Measurements from ENCODE around the gene ZNF536. TPM values are rescaled to one million over a fixed set of nuclear protein-coding genes. Genes with fewer than 3 reads are reported as not detected.

Gene ZNF536
- total and polyA plus RNA-seq, 12 donors, result 2.3 to 10.8 (median 6.4) TPM

DNA sequence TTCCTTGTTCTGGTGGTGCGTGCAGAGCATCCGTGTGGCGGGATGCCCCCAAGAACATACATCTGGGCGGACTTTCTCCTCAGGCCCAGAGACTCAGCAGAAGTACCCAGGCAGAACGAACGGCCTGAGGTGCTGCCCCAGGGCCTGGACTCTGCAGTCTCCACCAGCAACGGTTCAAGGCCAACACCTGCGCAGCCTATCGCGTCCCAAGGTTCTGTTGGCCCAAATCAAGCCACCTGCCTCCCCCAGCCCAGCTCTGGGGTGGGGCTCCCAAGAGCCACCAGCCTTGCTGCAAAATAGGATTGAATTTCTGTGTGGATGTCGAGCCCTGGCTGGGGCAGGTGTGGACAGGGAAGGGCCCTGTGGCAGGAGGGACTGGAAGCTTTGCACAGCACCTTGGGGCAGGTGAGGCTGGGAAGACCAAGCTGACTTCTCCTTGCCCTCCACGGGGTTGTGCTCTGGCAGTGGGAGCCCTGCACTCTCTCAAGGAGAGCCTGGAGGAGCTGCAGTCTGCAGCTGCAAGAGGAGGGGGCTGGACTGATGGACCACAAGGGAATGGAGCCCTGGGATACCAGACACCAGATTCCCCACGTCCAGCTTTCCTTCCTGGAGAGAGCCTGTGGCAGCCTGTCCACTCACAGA lies 146.9 kb downstream of the ZNF536 start:
- Histone ChIP-seq H3K9me3 (replicated peaks in 1 of 3) (no peaks in the 10 kb centered on the region), H3K27ac (no peak overlapping the region), H3K27me3 (no peaks in the 10 kb centered on the region), H3K4me3 (no peak overlapping the region), H3K36me3 (replicated peaks in 1 of 2) (no peaks in the 10 kb centered on the region), H3K4me1 (replicated peaks in 1 of 2) (no peaks in the 10 kb centered on the region)
- TF ChIP-seq POLR2A (IDR thresholded peaks at IDR 0.05), result no peak
- TF ChIP-seq, protein P1, sequence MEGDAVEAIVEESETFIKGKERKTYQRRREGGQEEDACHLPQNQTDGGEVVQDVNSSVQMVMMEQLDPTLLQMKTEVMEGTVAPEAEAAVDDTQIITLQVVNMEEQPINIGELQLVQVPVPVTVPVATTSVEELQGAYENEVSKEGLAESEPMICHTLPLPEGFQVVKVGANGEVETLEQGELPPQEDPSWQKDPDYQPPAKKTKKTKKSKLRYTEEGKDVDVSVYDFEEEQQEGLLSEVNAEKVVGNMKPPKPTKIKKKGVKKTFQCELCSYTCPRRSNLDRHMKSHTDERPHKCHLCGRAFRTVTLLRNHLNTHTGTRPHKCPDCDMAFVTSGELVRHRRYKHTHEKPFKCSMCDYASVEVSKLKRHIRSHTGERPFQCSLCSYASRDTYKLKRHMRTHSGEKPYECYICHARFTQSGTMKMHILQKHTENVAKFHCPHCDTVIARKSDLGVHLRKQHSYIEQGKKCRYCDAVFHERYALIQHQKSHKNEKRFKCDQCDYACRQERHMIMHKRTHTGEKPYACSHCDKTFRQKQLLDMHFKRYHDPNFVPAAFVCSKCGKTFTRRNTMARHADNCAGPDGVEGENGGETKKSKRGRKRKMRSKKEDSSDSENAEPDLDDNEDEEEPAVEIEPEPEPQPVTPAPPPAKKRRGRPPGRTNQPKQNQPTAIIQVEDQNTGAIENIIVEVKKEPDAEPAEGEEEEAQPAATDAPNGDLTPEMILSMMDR (IDR thresholded peaks at IDR 0.05), result no peak
- 70 to 87% (median 84%) methylated on average over 10 to 13 of the region's 13 CpGs for WGBS, 4 donors
- no peak for DNase-seq
- intact Hi-C loops (cut with DNase I), result no loop called here

DNA sequence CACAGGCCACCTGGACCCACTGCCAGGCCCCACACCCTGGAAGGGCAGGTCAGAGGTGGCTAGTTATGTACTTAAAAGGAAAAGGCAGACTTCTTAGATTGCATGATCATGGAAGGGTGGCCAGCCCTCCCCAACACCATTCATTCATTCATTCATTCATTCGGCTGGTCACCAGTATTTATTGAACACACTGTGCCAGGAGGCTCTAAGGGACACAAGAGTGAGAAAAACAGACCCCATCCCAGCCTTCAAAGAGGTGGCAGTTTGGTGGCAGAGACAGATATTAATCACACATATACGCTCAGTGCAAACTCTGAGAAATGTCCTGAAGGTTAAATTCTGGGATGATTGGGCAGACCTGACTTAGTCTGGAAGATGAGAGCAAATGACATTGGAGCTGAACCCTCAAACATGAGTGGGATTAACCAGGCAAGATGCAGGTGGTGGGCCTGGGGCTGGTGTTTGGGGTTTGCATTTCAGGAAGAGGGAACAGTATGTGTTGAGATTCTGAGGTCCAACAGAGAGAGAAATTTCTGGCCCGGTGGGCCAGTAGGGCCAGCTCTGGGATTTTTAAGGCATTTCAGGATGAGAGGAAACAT lies 147.5 kb downstream of the ZNF536 start:
- Histone ChIP-seq H3K36me3 (replicated peaks in 1 of 2) (no peaks in the 10 kb centered on the region), H3K4me1 (replicated peaks in 1 of 2) (no peaks in the 10 kb centered on the region), H3K9me3 (replicated peaks in 1 of 3) (no peaks in the 10 kb centered on the region), H3K27me3 (no peaks in the 10 kb centered on the region), H3K4me3 (no peak overlapping the region), H3K27ac (no peak overlapping the region)
- 89 to 91% (median 90%) methylated on average over 3 of the region's 3 CpGs for WGBS, 4 donors
- TF ChIP-seq, protein P1 (IDR thresholded peaks at IDR 0.05), result no peak
- intact Hi-C loops (cut with DNase I), result no loop called here
- no peak for DNase-seq

DNA sequence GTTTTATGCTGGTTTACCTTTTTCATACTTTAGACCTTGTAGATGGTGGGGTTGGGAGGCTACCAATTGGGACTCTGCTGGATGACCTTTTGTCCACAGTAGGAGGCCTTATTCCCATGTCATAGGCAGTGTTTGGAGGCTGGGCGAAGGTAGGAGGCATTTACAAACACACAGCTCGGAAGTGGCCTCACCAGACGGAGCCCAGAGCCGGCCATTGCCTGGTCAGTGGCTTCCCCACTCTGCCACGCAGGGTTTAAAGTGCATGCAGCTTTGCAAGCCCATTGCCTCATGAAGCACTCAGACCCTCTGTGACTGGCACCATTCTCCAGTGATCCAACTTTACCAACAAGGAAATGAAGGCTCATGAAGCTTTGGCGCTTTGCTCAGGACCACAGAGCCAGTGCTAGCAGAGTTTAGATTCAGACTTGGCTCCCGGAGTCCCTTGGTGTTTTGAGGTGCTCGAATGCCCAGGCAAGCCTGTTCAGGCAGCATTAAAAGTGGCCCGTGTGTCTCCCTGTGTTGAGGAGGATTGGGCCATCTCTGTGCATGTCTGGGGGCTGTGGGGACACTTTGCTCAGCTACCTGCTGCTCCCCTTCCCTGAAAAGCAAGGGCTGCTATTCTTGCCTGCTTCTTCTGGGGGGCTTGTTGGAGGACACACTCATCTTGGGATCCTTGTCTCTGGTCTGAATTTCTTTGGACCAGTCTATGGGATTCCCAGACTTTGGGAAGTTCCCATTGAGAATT lies 148.7 kb downstream of the ZNF536 start:
- no peak overlapping the region for H3K4me3 ChIP-seq

DNA sequence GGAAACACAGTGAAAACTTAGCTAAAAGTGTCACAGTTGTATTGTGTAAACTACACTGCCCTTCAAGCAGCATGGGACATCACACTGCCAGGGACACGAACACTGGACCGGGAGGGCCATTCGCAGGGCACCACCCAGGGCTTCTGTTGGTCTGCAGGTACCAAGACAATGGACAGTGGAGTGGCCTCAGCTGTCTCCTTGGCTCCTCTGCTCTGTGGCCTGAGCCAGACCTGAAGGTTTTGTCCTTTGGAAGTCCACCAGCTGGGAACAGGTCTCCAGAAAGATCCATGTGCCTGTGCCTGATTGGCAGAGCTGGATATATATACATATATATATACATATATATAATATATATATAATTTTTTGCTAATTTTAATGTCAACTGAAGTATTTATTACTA lies 149.8 kb downstream of the ZNF536 start:
- intact Hi-C loops (cut with DNase I), result no loop called here

More for the DNA sequence above, 148.7 kb downstream of the ZNF536 start:
- Histone ChIP-seq H3K9me3 (replicated peaks in 1 of 3) (no peaks in the 10 kb centered on the region), H3K27ac (no peak overlapping the region), H3K36me3 (replicated peaks in 1 of 2) (no peaks in the 10 kb centered on the region), H3K27me3 (no peaks in the 10 kb centered on the region), H3K4me1 (replicated peaks in 1 of 2) (no peaks in the 10 kb centered on the region)
- DNase-seq, result no peak
- 86 to 95% (median 93%) methylated on average over 4 to 9 of the region's 9 CpGs for WGBS, 4 donors
- TF ChIP-seq POLR2A (IDR thresholded peaks at IDR 0.05), result no peak
- TF ChIP-seq, protein P1 (IDR thresholded peaks at IDR 0.05), result no peak
- intact Hi-C loops (cut with DNase I), result no loop called here

More for the DNA sequence above, 149.8 kb downstream of the ZNF536 start:
- H3K27me3 ChIP-seq, result no peaks in the 10 kb centered on the region
- H3K27ac ChIP-seq, result no peak overlapping the region
- DNase-seq, result no peak
- H3K4me1 ChIP-seq (replicated peaks in 1 of 2), result no peaks in the 10 kb centered on the region
- 83 to 98% (median 92%) methylated on average over 3 of the region's 3 CpGs for WGBS, 4 donors
- H3K36me3 ChIP-seq (replicated peaks in 1 of 2), result no peaks in the 10 kb centered on the region
- no peaks in the 10 kb centered on the region for H3K9me3 ChIP-seq (replicated peaks in 1 of 3)
- TF ChIP-seq POLR2A (IDR thresholded peaks at IDR 0.05), result no peak
- TF ChIP-seq, protein P1 (IDR thresholded peaks at IDR 0.05), result no peak
- H3K4me3 ChIP-seq, result no peak overlapping the region
